NCI-H2029 (cell line): ENCODE results near the gene PPP3CA.
A peak's percentile ranks its signal among the peaks of the same experiment; 100 is the strongest.

Experiments used
- DNase-seq: peaks from one replicate; lab custom pipeline; 2025; lab: John Stamatoyannopoulos, UW

The PPP3CA gene

GRCh38 chr4:101288365-101289145, 58.8 kb downstream of the PPP3CA start:
- no peak for DNase-seq

GRCh38 chr4:101287324-101287723, 60.0 kb downstream of the PPP3CA start:
- no peak for DNase-seq

- DNase-seq = no peak
Measured at GRCh38 chr4:101286663-101287062, 60.7 kb downstream of the PPP3CA start.

GRCh38 chr4:101285985-101286384, 61.3 kb downstream of the PPP3CA start:
- DNase-seq = no peak

DNA sequence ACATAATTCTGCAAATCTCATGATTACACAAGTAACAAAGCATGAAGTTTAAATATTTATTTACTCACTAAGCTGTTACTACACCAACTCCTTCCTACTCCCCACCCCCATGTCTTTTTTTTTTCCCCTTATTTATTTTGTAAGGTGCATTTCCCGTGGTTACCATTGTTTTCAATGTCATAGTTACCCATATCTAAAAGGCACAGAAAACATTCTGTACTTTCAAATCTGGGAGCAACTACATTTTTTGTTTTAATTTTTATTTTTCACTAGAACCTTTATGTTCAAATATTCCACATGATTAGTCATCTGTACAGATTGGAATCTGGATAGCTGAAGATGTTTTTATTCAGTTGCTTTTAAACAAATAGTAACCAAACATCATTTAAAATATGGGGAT, 62.8 kb downstream of the PPP3CA start:
- DNase-seq = peak; percentile 24

DNA sequence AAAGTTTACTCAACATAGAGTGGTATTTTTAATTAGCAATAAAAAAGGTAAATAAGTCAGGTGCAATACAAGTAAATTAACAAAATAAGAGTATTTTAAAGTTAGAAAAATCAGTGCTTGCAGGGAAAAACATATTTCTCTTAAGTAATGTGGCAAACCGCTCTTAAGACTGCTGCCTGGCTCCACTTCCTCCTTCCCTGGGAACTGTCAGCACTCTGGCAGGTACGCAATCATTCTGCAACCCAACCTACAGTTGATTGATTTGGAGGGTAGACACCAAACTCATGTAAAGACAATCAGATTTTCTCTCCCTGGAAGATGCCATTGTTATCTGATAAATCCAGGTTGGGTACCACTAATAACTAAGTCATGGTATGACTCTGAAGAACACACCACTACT, 63.9 kb downstream of the PPP3CA start:
- no peak for DNase-seq

GRCh38 chr4:101282076-101282844, 65.1 kb downstream of the PPP3CA start:
- DNase-seq = no peak

DNA sequence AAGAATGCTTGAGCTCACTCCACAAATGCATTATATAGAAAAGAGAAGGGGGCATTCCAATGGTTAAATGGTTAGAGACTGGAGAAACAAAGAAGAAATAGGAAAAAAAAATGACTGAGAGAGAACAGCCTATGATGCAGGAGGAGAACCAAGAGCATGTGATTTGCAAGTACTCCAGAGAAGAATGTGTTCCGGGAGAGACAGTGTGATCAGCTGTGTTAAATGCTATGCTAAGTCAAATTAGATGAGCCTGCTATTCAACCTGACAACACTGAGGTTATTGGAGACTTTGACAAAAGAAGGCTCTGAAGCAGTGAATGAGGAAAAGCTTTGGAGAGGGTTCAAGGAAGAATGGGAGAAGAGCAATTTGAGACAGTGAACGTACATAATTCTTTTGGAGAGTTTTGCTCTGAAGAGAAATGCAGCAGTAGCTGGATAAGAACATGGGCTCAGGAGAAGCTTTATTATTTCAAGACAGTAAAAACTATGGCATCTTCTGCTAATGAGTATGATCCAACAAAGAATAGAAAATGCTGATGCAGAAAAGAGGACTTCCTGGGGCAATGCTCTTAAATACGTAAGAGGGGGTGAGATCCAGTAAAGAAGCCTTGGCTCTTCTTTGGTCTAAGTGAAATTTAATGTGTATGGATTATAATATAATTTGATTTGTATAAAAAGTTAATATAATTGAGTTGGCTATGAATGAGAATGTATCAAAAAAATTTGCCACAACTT, 66.3 kb downstream of the PPP3CA start:
- DNase-seq = no peak

DNA sequence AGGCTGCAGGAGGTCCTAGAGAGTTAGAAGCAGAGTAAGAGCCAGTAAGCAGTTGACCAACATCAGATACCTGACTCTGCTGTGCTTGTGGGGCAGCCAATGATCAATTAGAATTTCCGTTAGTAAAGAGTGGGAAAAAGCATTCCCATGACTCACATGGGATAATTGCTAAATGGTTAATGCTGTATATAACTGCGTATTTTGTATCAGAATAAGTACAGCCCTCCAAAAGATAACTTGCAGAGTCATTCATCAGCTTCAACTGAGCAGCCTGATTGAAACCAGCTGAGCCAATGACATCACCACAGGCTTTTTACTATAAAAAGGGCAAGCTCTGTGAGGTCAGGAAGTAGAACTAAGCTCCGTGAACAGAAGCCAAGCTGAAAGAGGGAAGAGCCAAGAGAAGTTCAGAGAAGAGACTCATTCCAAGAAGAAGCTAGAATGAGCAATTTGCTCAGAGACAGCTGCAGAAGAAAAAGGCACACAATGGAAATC, 67.9 kb downstream of the PPP3CA start:
- no peak for DNase-seq

DNA sequence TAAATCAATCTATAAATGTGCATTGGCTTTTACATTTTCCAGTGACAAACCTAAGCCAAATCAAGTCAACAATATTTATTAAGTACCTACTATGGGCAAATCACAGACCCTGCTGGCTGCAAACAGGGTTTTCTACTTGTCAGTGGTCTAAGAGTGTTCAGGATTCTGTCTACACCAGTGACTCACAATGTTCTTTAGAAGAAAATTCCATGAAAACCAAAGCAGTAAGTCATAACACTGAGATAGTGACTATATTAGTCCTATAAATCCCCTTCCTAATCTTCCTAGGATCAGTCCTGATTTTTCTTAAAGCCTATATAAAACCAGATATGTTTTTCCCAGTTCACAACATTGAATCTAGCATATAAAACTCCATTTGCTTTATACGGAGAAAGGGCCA, 69.7 kb downstream of the PPP3CA start:
- DNase-seq = no peak

DNA sequence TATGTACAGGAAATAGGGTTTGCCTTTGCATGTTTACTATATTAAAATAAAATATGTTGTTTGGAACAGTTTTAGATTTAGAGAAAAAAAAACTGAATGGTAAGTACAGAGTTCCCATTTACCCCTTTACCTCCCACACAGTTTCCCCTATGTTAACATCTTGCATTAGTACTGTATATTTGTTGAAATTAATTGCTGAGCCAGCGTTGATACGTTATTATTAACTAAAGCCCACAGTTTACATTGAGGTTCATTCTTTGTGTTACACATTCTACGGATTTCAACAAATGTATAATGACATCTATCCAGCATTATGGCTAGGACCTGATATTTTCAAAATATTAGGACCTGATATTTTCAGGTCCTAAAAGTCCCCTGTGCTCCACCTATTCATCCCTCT, 70.7 kb downstream of the PPP3CA start:
- no peak for DNase-seq

GRCh38 chr4:101274888-101275752, 72.2 kb downstream of the PPP3CA start:
- DNase-seq = no peak

DNA sequence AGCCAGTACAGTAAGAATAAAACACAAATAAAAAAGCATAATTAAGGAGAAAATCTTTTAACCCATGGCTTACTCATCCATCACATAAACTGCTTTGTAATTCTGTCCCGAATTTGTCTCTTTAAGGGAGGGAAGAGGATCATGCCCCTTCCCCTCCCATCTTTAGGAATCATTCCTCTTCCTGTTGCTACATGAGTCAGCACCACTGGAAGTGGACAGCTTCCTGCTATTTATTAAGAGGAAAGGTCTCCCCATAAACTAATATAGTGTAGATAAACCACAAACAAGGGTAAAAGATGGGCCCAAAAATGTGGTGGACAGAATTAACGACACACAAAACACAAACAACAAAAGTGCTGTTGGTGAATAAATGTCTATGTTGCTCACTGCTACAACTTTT, 75.8 kb downstream of the PPP3CA start:
- no peak for DNase-seq

GRCh38 chr4:101269682-101270081, 77.6 kb downstream of the PPP3CA start:
- no peak for DNase-seq

DNA sequence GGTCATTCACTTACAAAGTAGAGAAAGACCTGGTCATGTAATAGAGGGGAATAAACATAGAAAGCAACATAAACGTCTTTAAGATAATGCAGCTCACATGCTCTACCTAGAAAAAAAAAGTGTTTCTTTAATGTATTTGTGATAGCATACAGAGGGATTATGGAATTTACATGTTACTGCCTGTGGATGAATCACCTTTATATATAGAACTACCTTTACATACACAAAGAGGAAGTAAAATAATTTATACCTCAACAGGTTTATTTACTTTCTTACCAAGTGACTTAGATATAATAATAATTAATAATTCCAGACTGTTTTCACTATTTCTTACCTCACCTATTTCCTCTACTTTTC, 81.5 kb downstream of the PPP3CA start:
- DNase-seq = no peak

DNA sequence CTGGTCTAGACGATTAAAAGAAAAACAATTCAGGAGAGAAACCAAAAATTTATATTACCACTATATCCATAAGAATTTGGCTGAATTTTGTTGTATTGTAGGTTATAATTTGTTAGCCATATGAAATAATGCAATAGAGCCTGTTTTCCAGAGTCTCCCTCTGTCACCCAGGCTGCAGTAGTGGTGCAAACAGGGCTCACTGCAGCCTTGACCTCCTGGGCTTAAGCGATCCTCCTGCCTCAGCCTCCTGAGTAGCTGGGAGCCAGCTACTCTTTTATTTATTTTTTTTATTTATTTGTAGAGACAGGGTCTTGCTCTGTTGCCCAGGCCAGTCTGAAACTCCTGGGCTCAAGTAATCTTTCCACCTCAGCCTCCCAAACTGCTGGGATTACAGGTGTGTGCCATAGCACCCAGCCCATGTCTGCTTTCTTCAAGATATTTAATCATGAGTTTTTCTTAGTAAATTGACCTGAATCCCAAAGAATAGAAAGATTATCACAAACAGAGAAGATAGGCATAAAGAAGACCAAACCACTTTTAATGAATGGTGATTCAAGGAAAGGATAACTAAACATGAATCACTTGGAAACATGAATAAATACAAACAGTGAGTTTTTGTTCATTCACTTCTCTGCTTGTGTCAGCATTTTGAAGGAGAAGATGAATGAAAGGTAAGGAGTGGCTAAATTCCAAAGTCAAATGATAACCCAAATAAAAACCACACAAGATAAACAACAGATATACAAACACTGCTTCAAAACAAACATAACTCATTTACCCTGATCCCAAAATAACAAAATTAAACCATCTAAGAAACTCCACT, 82.1 kb downstream of the PPP3CA start:
- no peak for DNase-seq

DNA sequence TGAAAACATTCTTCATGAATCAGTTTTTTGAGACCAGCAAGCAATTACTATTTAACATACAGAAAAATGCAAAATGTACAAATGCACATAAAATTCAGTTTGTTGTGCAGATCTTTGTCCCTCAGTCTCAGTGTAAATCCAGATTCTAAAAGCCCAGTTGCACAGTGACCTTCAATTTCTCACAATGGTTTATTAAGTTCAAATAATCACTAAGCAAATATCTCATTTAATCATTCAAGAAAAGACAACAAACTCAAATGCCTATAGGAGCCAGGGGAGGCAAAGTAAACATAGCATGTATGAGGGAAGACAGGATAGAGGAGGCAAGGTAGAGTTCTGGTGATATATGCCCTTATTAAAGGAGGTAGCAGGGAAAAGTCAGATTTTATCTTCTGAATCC, 82.8 kb downstream of the PPP3CA start:
- DNase-seq = no peak

DNA sequence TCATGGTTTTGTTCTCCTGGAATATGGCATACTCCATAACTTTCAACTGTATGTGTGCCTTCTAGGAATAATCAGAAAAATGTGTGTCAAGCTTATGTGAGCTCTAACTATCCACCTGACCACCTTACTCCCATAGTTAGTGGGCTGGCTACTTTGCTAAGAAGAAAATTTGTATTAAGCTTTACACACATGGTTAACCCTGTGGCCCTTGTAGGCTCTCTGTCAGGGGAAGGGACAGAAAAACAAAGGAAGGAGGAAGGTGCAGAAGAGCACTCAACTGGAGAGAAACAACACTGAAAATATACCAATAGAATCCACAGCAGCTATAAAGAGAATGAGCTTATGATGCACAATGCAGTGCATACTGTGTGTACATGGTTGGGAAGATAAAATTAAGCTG, 84.6 kb downstream of the PPP3CA start:
- no peak for DNase-seq

GRCh38 chr4:101259876-101260275, 87.5 kb downstream of the PPP3CA start:
- no peak for DNase-seq

GRCh38 chr4:101258883-101259282, 88.4 kb downstream of the PPP3CA start:
- no peak for DNase-seq

- peak; percentile 90 for DNase-seq
Measured at GRCh38 chr4:101256222-101256621, 91.1 kb downstream of the PPP3CA start.
